GM21619 (cell line): ENCODE results near the gene TTYH1.

Experiments
- ATAC-seq: cut with Tn5 transposase; IDR thresholded peaks from one replicate; pipeline ENCODE4 v1.9.1; 2021; ENCODE audit not compliant: unreplicated experiment

TTYH1 gene

GRCh38 chr19:54422136-54422535 lies 6.9 kb downstream of the TTYH1 start:
- no peak for ATAC-seq

DNA sequence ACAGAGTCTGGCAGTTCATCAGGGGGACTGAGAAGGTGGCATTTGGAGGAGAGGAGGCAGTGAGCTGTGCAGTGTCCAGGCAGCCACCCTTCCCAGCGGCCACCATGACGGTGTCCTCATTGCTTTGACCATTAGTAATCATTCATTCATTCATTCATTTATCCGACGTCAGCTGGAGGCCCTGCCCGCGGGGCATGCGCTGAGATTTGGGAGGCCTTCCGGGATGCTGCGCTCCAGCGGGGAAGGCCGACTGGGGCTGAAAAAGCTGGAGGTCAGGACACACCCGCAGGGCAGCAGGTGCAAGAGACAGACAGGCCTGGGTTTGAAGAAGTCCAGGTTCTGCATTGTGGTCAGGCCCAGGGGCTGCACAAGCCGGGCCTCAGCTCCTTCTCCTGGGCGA lies 8.9 kb downstream of the TTYH1 start:
- ATAC-seq = no peak

GRCh38 chr19:54424660-54425381 lies 9.6 kb downstream of the TTYH1 start:
- ATAC-seq = no peak

DNA sequence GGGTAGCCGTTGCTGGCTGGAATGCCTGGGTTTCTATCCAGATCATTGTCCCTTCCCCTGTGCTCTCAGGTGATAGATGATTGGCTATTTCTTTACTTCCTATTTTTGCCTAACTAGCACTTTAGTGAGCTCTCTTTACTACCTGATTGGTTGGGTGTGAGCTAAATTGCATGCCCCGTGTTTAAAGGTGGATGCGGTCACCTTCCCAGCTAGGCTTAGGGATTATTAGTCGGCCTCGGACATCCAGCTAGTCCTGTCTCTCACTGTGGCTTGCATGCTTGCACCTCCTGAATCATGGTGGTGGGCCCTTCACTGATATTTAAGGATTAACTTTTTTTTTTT lies 10.1 kb downstream of the TTYH1 start:
- no peak for ATAC-seq

DNA sequence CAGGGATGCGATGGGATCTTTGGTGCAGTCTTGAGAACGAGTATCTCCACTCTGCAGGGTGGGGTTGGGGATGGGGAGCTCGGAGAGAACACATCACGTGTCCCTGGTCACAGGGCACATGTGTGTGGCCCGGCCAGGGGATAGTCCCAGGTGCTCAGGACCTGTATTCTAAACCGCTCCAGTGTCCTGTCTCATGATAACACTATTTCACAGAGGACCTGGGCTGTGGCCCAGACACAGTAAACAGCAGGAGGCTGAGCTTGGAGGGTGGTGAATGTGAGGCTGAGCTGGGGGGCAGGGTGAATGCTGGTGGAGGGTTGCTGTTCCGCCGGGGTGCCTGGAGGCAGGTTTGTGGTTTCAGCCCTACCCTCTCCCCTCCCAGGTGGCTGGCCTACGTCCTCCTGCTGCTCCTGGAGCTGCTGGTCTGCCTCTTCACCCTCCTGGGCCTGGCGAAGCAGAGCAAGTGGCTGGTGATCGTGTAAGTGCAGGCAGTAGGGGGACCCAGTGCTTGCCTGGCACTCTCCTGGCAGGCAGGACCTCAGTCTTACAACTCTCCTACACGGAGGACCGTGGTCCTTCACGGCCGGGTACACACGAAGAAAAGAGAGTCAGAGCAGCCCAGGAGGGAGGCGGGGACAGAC lies 11.1 kb downstream of the TTYH1 start:
- no peak for ATAC-seq

DNA sequence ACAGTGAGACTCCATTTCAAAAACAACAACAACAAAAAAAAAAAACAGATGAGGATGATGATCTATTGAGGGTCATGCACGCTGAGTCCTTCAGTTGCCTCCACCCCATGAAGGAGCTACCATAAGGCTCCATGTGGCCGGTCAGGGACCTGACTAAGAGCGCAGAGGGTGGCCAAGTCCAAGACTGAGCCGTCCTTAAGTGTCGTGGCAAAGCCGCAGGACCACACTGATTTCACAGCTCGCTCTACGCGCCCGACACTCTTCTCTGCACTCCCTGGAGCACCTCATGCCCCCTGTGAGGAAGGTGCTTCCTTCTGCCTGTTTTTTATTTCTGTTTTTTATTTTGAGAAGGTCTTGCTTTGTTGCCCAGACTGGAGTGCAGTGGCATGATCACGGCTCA lies 12.3 kb downstream of the TTYH1 start:
- no peak for ATAC-seq

DNA sequence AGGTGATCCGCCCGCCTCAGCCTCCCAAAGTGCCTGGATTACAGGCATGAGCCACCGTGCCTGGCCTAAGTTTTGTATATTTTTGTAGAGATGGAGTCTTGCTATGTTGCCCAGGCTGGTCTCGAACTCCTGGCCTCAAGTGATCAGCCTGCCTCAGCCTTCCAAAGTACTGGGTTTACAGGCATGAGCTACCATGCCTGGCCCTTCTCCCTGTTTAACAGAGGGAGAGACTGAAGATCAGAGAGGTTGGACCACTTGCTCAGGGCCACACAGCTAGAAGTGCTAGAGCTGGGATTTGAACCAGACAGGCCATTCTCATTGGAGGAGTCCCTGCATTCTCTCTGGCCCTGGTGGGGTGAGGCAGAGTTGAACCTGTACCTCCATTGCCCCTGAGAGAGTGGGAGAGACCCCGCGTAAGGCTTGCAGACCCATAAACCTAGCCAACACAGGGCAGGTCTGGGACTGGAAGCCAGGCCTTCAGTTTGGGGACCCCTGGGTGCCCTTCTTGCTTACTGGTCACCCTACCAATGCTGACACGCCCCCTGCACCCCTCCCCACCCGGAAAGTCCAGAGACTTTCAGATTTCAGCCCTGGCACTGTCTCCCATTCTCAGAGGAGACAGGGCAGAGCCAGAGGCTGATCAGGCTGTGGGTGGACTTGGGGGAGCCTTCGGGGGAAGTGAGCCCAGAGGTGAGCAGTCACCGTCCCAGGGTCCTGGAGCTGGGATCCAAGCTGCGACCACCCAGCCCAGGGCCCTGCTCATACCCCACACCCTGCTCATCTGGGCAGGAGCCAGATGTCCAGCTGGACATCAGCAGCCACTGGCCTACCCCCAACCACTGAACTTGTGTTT lies 13.3 kb downstream of the TTYH1 start:
- no peak for ATAC-seq

GRCh38 chr19:54429176-54429495 lies 13.9 kb downstream of the TTYH1 start:
- ATAC-seq = no peak

- no peak for ATAC-seq
These were observed 14.4 kb downstream of the TTYH1 start for GRCh38 chr19:54429545-54430227.

GRCh38 chr19:54430306-54431254 lies 15.3 kb downstream of the TTYH1 start:
- no peak for ATAC-seq

DNA sequence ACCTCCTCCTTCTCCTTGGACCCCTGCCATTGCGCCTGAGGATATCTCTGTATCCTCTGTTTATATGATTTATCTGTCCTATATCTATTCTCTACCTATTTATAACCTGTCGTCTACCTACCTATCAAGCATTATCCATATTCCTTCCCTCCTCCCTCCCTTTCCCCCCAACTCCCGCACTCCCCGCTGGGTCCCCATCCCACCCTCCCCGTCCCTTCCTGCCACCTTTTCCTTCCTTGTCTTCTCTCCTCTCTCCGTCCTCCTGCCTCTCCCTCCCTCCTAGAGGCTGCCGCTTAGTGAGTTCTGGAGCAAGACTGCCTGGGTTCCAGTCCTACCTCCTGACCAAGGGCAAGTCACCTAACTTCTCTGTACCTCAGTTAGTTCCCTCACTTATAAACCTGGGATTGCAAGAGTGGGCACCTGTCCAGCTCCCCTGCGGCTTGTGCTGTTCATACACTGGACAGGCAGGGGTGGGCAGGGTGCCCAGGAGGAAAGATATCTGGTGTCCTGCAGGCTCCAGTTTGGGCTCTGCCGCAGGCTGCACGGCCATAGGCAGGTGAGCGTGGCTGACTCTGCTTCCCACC lies 16.1 kb downstream of the TTYH1 start:
- ATAC-seq = no peak

- ATAC-seq = no peak
These were observed 17.0 kb downstream of the TTYH1 start for GRCh38 chr19:54432144-54432738.

DNA sequence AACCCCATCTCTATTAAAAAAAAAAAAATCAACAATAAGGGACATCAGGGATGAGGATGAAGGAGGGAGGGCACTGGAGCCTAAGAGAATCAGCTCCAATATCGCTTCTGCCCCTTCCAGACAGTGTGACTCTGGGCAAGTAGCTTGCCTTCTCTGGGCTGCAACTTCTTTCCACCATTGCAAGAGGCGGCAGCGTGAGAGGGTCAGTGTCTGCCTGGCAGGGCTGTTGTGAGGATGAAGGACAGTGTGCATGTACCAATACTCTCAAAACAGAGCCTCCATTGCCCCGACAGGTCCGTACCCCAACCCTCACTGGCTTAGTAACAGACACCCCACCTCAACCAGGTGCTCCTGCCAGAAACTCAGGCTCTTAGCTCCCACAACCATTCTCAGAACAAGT lies 18.4 kb downstream of the TTYH1 start:
- no peak for ATAC-seq

DNA sequence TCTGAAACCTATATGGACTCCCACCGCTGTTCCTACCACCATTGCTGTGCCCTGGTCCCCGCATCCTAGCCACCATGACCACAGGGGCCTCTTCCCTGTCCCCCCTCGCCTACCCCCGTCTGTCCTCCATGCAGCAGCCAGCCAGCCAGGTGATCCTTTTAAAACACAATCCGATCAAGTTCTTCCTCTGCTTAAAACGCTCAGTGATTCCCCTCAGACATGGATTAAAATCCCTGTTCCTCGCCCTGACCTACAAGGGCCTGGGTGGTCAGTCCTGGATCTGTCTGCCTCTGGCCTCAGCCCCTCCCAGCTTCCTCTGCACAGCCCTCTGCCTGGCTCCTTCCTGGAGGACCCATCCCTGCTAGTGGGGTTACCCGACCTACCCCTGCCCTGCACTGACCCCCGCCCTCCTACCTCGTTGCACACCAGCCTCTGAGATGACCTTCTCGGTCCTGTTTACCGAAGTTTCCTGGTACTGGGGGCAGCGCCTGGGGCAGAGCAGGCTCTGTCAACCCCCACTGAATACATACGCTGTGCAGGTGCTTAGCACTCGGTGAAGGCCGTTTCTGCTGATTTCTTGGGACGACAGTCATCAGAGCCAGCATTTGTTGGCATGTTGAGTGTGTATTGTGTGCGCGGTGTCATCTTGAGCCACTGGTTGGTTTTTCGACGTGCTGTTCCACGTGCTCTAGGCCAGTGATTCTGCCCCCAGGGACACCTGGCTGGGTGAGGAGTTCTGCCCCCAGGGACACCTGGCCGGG lies 19.0 kb downstream of the TTYH1 start:
- no peak for ATAC-seq

DNA sequence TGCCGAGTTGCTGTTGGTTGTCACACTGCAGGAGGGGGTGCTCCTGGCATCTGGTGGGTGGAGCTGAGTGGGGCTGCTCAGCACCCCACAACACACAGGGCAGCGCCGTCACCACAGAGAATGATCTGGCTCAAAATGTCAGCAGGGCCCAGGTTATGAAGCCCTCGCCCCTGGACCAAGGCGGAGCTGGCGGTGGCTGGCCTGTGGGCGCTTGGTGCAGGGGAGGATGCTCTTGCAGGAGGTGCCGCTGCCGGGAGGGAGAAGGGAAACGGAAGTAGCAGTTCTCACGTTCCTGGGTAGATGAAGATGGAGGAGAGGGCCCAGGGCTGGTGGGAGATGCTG lies 19.6 kb downstream of the TTYH1 start:
- ATAC-seq = no peak

GRCh38 chr19:54435551-54436016 lies 20.3 kb downstream of the TTYH1 start:
- no peak for ATAC-seq

DNA sequence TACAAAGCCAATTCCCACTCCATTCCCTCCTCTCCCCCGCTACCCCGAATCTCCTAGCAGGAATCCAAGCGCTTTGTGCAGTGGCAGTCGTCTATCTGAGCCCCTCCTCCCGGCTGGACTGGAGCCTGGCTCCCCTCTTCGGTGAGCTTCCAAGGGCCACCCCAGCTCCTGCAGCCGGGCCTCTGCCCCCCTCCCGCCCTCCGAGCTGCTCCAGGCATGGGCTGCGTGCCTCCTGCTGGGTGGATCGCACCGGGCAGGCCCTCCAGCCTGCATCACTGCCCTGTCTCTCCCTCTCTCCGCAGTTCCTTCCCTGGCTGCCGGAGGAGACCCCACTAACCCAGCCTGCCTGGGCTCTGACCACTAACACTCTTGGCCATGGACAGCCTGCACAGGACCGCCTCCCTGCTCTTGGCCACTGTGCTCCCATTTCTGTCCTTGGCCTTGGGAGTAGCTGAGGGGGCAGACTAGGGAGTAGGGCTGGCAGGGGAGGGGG lies 20.8 kb downstream of the TTYH1 start:
- ATAC-seq = no peak

- no peak for ATAC-seq
These were observed 21.5 kb downstream of the TTYH1 start for GRCh38 chr19:54436628-54437252.
